Uterus (tissue), 2 donors: ENCODE measurements around the gene CLEC4F.

Experiments
- CTCF ChIP-seq, 4 experiments: fragments of 200-600 bp in 2 of 4; fragments of 450-650 bp in 2 of 4; sonication (generic) in 2 of 4; IDR thresholded peaks; one replicate each; pipeline ENCODE4 v1.5.1; 2016 to 2019; ENCODE audit warnings: antibody characterized with exemption in 4 of 4, mild to moderate bottlenecking in 2 of 4, moderate library complexity in 1 of 4
- POLR2A ChIP-seq, 2 donors: fragments of 450-650 bp; IDR thresholded peaks; one replicate each; pipeline ENCODE4 v1.6.1; 2016; ENCODE audit warnings: antibody characterized with exemption in 2 of 2, mild to moderate bottlenecking in 1 of 2, moderate library complexity in 1 of 2

- TF ChIP-seq CTCF (IDR thresholded peaks at IDR 0.05): no peak
- no peak for TF ChIP-seq POLR2A (IDR thresholded peaks at IDR 0.05)
Measured at GRCh38 chr2:70769450-70769849, 50.9 kb downstream of the CLEC4F start.
